Testis (tissue), 3 donors: ENCODE data around the gene ACAA2. TPM values are rescaled to one million over a fixed set of nuclear protein-coding genes. Genes with fewer than 3 reads are reported as not detected.

Experiments
- DNase-seq: peaks from one replicate; pipeline ENCODE4 v3.0.0-alpha.2; 2019
- H3K27ac ChIP-seq, 2 donors: fragments of 200-600 bp; sonication (generic); one replicate each; pipeline ENCODE4 v1.5.1; 2019
- H3K27me3 ChIP-seq: fragments of 200-600 bp; sonication (generic); one replicate; pipeline ENCODE4 v1.5.1; 2019
- H3K36me3 ChIP-seq: fragments of 200-600 bp; sonication (generic); one replicate; pipeline ENCODE4 v1.5.1; 2017; ENCODE audit warnings: low read depth; ENCODE audit errors: missing control alignments
- H3K4me1 ChIP-seq: fragments of 200-600 bp; sonication (generic); one replicate; pipeline ENCODE4 v1.5.1; 2019
- H3K4me3 ChIP-seq, 2 donors: fragments of 200-600 bp; sonication (generic); one replicate each; pipeline ENCODE4 v1.5.1; 2017 to 2019
- H3K9me3 ChIP-seq: fragments of 200-600 bp; sonication (generic); one replicate; pipeline ENCODE4 v1.5.1; 2017
- CTCF ChIP-seq, 3 experiments: fragments of 450-650 bp in 2 of 3; fragments of 200-600 bp in 1 of 3; sonication (generic) in 1 of 3; IDR thresholded peaks; one replicate each; pipeline ENCODE4 v1.5.1; 2016 to 2019; ENCODE audit warnings: antibody characterized with exemption in 3 of 3, mild to moderate bottlenecking in 2 of 3, moderate library complexity in 1 of 3
- POLR2A ChIP-seq: fragments of 450-650 bp; IDR thresholded peaks from one replicate; pipeline ENCODE4 v1.6.1; 2017; ENCODE audit warnings: antibody characterized with exemption, mild to moderate bottlenecking, moderate library complexity
- WGBS, 2 donors: methylation state at CpG; one replicate each; pipeline ENCODE4 v1.1.5; 2018; 5-methylcytosine and 5-hydroxymethylcytosine counted together
- intact Hi-C: fragments of 100-400 bp; cut with DNase I; formaldehyde crosslinking; loops from one replicate; pipeline ENCODE4 v1.15.1; 2023; ENCODE audit warnings: low total_unique reads
- polyA plus RNA-seq: library from polyadenylated mRNA; stranded (reverse); fragments of 350-450 nt; fragmentation: Illumina TruSeq; extraction: RNeasy Lipid Tissue Mini Kit (QIAGEN cat#74804); gene quantifications from one replicate; pipeline ENCODE4 v1.2.3, GENCODE V29; 2014; ENCODE audit warnings: low read depth, low replicate concordance; ENCODE audit not compliant: insufficient read depth
- total RNA-seq, 2 donors: library from RNA; depleted of rRNA; stranded (reverse); fragments of >200 nt; gene quantifications; one replicate each; pipeline ENCODE4 v1.2.3, GENCODE V29; 2016

Gene ACAA2
- total and polyA plus RNA-seq, 3 donors from 2014 or later: 42.2 to 77.2 (median 48.7) TPM

- 92 to 96% methylated on average over 7 to 8 of the region's 8 CpGs for WGBS, 2 donors
- H3K4me3 ChIP-seq: no peak overlapping the region
- H3K27me3 ChIP-seq: no peaks in the 10 kb centered on the region
- no peaks in the 10 kb centered on the region for H3K4me1 ChIP-seq
- no peaks in the 10 kb centered on the region for H3K36me3 ChIP-seq
- DNase-seq: no peak
- H3K27ac ChIP-seq: no peak overlapping the region
- TF ChIP-seq CTCF (IDR thresholded peaks at IDR 0.05) (no peak), POLR2A (no peak)
- H3K9me3 ChIP-seq: no peaks in the 10 kb centered on the region
- intact Hi-C loops: no loop called here
These were observed 37.3 kb upstream of the ACAA2 start for GRCh38 chr18:49850636-49851035.

GRCh38 chr18:49849331-49850217 lies 36.2 kb upstream of the ACAA2 start:
- Histone ChIP-seq H3K9me3 (no peaks in the 10 kb centered on the region), H3K36me3 (no peaks in the 10 kb centered on the region), H3K4me1 (no peaks in the 10 kb centered on the region), H3K4me3 (no peak overlapping the region), H3K27me3 (no peaks in the 10 kb centered on the region), H3K27ac (no peak overlapping the region)
- TF ChIP-seq CTCF (IDR thresholded peaks at IDR 0.05) (no peak), POLR2A (no peak)
- intact Hi-C loops: no loop called here
- 66 to 79% methylated on average over 7 to 14 of the region's 14 CpGs for WGBS, 2 donors
- DNase-seq: no peak

- TF ChIP-seq POLR2A (no peak), CTCF (IDR thresholded peaks at IDR 0.05) (no peak)
- DNase-seq: no peak
- Histone ChIP-seq H3K27me3 (no peaks in the 10 kb centered on the region), H3K4me3 (no peak overlapping the region), H3K27ac (no peak overlapping the region), H3K4me1 (no peaks in the 10 kb centered on the region), H3K36me3 (no peaks in the 10 kb centered on the region), H3K9me3 (no peaks in the 10 kb centered on the region)
- 77 to 96% methylated on average over 4 of the region's 4 CpGs for WGBS, 2 donors
- intact Hi-C loops: no loop called here
These were observed 34.8 kb upstream of the ACAA2 start for GRCh38 chr18:49848115-49848514.

GRCh38 chr18:49847524-49847923 lies 34.2 kb upstream of the ACAA2 start:
- no peak for DNase-seq
- no peaks in the 10 kb centered on the region for H3K9me3 ChIP-seq
- no peak overlapping the region for H3K27ac ChIP-seq
- TF ChIP-seq POLR2A (no peak), CTCF (IDR thresholded peaks at IDR 0.05) (no peak)
- no peaks in the 10 kb centered on the region for H3K27me3 ChIP-seq
- H3K36me3 ChIP-seq: no peaks in the 10 kb centered on the region
- no peaks in the 10 kb centered on the region for H3K4me1 ChIP-seq
- intact Hi-C loops: no loop called here
- WGBS, 2 donors: 92 to 94% methylated on average over 8 of the region's 8 CpGs
- H3K4me3 ChIP-seq: no peak overlapping the region
